Keratinocyte (primary cell): ENCODE results near the gene AK8.

Experiments
- EZH2 ChIP-seq: IDR thresholded peaks from one replicate; pipeline ENCODE4 v1.6.1; 2012; ENCODE audit warnings: inconsistent platforms, mild to moderate bottlenecking, low read length, moderate library complexity
- TF ChIP-seq, protein P1 (sequence below), 3 experiments: IDR thresholded peaks in 1 of 3; conservative IDR thresholded peaks in 1 of 3; optimal IDR thresholded peaks in 1 of 3; 2 replicates in 2 of 3; 3 replicates in 1 of 3; pipeline versions ENCODE3 to v1.5.1; 2011; ENCODE audit warnings: low read length in 3 of 3, mild to moderate bottlenecking in 3 of 3, moderate library complexity in 2 of 3, control low read depth in 1 of 3, inconsistent platforms in 1 of 3; ENCODE audit not compliant: insufficient read depth in 2 of 3; ENCODE audit errors: extremely low read depth in 1 of 3

- TF ChIP-seq, protein P1, sequence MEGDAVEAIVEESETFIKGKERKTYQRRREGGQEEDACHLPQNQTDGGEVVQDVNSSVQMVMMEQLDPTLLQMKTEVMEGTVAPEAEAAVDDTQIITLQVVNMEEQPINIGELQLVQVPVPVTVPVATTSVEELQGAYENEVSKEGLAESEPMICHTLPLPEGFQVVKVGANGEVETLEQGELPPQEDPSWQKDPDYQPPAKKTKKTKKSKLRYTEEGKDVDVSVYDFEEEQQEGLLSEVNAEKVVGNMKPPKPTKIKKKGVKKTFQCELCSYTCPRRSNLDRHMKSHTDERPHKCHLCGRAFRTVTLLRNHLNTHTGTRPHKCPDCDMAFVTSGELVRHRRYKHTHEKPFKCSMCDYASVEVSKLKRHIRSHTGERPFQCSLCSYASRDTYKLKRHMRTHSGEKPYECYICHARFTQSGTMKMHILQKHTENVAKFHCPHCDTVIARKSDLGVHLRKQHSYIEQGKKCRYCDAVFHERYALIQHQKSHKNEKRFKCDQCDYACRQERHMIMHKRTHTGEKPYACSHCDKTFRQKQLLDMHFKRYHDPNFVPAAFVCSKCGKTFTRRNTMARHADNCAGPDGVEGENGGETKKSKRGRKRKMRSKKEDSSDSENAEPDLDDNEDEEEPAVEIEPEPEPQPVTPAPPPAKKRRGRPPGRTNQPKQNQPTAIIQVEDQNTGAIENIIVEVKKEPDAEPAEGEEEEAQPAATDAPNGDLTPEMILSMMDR (optimal IDR thresholded peaks at IDR 0.05 in 1 of 3, IDR thresholded peaks at IDR 0.05 in 1 of 3, conservative IDR thresholded peaks at IDR 0.05 in 1 of 3; ENCODE audit: extremely low read depth in 1 of 3, insufficient read depth in 2 of 3, low read length in 3 of 3): no peak
- TF ChIP-seq EZH2: no peak
These were observed 643 bp downstream of the AK8 start for GRCh38 chr9:132877458-132877823.
